NCI-H2029 (cell line): ENCODE results near the gene CCDC57.

Experiments used
- DNase-seq: peaks from one replicate; lab custom pipeline; 2025; lab: John Stamatoyannopoulos, UW

The CCDC57 gene

DNA sequence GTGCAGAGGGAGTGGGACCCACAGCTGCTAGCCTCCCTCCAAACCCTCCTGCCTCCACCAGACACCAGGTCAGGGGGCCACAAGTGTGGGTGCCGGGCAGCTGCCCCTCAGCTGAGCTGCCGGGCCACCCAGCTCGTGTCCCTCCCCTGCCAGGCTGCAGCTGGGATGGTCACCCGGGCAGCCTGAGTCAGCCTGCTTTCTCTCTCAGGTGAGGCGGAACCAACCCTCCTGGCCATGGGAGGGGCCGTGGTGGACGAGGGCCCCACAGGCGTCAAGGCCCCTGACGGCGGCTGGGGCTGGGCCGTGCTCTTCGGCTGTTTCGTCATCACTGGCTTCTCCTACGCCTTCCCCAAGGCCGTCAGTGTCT is 23.1 kb upstream of the CCDC57 start:
- no peak for DNase-seq

DNA sequence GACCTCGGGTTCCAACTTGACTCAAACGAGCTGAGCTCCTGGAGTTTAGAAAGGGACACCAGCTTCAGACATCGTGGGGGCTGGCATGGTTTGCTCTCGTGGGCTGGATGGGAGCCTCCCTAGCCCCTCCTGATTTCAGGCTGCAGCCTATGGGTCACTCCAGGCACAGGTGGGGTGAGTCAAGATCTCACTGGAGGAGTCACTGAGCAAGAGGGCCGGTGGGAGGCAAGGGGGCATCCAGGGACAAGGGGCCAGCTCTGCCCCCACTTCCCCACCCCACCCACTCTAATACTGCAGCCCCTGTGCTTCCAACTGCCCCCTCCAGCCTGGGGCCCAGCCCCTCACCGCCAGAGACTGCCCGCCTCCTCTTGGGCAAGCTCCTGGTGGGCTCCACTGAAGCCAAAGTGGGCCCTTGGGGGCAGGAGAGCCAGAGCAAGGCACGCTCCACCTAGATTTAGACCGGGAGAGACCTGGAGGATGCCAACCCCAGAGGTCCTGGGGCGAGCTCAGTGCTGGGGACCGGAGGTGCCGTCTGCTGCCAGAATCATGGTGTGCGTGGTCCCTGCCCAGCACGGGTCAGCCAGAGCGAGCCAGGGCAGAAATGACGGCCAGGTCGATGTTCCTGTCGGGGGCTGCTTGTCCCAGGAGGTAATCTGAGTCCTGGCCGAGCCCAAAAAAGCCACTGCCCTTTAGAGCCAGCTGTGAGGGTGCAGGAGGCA is 22.6 kb upstream of the CCDC57 start:
- no peak for DNase-seq

DNA sequence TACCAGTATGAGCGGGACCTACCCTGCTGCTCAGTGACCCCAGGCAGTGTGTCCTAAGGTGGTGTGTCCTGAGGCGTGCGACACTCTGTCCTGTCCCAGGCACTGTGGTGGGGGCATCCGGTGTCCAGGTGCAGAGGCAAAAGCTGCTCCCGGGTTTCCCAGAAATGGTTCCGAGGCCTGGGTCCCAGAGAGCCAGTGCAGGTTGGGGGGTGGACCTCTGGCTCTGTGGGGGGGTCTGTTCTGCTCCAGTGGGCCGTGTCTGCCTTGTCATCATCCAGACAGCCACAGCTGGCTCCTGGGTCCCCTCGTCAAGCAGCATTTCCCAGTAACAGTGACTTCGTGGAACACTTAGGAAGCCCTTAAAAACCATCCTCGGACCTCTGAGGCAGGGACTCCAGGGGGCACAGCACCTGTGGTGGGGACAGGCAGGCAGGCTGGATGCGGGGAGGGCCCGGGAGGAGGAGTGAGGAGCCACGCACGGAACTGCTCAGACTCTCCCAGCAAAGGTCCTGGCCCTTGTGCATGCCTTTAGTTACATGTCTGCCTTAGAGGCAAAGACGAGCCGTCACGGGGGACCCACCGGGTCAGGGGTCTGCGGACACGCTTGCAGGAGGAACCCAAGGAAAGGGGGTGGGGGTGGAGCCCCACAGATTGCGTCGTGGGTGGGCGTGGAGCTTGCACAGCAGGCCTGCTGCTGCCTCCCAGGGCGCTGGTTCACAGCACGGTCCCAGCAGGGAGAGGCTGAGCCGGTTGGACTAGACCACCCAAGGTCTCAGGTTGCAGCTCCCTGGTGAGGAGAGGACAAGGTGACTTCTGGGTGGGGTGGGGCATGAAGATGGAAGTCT is 21.8 kb upstream of the CCDC57 start:
- DNase-seq, result no peak

DNA sequence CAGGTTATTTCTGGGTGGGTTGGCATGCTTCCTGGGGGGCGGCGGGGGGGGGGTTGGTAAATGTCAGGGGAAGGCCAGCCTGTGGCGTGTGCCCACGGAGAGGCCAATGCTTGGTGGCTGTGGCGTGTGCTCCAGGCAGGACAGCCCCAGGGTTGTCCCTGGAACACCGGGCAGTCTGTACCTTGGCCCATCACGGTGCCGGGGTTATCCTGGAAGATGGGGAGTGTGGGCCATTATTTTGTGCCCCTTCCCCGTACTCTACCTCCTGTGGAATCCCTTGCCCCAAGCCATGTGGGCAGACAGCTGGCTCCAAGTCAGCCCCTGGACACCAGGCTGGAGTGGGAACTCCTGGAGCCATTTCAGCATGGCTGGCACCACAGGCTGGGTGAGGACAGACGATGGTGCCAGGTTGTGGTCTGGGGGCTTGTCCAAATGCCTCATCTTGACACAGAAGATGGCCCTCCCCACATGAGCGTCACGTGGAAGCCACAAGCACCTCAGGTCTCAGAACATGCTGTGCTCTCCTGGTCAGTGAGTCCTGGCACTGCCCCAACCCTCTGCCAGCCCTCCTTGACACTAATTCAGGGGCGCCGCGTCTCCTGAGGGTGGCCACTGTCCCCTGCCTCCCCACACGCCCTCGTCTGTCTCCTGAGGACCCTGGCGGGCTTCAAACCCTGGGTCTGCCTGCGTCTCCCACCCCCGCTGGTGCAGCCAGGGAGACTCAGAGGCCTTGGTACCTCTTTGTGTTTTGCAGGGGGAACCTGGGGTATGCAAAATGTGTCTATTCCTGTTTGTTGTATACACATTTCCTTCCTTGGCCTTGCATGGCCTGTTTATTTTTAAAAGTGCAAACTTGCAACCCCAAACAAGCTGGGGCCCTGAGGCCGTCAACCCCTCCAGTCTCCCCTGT is 20.5 kb upstream of the CCDC57 start:
- DNase-seq, result no peak

DNA sequence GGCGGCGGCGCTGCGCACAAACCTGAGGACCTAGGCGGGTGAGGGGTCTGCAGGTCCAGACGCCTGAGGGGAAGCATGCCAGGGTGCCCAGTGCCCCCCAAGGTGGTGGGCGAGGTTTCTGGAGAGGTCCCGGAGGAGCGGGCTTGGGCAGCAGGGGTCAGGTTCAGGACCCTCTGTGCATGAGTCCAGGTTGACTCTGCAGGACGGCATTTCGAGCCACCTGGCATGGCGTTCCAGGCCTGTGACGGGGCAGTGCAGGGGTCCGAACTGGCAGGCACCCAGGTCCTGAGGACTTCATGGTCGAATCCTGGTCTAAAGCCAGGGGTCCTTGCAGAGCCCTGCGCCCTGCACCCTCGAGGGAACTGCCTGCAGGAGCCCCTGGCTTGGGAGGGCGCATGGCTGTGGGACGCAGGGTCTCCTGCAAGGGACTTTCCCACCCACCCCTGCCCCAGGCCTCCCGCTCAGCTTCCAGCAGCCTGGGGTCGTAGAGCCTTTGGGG is 19.7 kb upstream of the CCDC57 start:
- DNase-seq, result no peak

DNA sequence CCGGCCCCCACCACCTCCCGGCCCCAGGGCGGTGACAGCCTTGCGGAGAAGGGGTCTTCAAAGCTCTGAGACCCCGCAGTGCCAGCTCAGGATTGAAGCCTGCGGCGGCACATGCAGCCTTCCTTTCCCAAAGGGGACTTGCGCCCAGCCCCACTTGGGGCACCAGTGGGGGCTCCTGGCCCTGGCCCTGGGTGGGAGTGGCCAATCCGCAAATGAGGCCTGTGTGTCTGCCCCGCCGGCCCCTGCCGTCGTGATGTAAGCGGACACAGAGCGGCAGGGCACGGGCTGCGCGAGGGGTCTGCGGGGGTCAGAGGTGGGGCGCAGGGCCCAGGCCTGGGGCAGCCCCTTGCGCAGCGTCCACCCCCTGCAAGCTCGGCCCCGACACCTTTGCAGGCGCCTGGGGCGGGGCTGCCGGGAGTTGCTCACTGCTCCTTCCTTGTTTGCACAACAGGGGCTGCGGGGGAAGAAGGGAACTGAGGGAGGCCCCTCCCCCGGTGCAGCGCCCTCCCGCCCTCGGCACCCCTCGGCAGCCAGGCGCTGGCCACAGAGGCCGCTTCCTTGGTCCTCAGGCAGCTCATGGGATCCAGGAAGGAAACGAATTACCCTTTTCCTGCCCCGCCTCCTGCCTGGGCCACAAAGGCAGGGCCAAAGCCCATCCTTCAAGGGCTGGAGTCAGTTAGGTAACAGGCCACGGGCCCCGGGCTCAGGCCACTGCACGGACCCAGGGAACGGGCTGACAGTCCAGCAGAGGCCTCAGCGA is 19.1 kb upstream of the CCDC57 start:
- DNase-seq, result peak; percentile 48

DNA sequence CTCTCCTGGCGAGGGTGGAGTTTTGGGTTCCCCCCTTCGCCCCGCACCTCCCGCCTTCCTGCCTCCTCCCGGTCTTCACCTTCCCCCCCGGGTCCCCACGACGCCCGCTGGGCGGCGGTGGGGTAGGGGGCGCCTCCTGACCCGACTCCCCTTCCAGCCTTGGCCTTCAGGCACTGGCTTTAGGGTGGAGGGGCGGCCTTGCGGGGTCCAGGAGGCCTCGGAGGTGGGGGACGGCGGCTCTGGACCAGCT is 18.6 kb upstream of the CCDC57 start:
- no peak for DNase-seq

DNA sequence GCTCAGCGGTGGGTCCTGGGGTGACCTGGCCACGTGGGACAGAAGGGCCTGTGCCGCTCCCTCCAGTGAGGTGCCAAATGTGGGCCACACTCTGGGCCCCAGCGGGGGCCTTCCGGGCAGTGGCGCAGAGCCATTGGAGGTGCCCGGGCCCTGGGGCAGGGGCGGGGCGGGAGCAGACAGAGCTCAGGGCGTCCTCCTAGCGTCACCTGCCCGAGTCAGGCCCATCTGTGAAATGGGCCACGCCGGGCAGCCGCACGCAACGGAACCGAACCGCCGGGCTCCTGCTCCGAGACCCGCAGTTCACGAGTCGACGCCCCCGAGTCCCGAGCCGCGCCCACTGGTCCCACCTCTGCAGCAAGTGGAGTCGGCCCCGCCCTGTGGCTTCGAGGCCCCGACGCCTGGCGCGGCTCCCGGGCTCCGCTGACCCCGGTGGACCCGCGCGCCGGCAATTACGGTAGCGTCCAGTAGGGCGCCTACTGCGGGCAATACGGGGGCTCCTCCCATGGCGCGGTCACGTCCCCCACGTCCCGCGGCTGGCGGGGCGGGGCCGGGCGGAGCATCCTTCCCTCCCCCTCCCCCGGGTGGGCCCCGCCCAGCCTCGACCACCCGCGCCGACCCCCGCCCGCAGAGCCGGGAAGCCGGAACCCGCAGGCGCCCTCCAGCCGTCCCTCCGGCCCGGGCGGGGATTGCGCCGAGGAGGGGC is 18.1 kb upstream of the CCDC57 start:
- no peak for DNase-seq

DNA sequence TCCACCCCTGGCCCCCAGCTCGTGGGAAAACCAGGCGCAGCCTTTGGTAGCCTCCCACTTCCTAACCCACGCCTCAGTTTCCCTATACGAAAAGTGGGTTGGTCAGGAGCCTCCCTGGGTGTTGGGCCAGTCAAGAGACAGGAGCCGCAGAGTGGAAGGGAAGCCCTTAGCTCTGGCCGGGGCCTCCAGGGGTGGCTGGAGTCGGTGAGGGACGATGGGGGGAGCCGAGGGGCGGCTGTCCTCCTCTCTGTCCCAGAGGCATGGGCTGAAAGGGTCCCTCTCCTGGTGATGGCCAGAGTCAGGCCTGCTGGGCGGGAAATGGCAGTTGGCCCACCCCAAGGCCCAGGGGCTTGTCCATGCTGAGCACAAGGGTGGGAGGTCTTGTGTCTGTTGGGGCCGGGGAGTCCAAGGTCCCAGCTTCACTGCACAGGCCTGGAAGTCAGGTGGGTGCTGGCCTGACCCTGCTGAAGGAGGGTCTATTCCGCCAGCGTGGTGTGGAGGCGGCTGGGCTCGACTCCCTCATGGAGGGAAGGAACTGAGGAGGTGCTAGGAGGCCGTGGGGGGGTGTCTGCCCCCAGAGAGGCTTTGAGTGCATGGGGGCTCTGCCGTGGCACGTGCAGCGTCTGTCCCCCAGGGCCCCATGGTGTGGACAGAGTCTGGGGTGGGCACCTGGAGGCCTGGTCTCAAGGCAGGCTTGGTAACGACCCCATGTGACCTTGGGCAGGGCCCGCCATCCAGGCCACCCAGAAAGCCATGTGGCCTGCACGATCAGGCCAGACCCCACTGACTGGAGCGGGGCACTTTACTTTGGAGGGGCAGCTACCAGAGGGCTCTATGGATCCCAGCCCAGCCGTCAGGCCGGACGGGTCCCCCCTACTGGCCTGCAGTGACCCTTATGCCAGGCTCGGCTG is 17.3 kb upstream of the CCDC57 start:
- no peak for DNase-seq

DNA sequence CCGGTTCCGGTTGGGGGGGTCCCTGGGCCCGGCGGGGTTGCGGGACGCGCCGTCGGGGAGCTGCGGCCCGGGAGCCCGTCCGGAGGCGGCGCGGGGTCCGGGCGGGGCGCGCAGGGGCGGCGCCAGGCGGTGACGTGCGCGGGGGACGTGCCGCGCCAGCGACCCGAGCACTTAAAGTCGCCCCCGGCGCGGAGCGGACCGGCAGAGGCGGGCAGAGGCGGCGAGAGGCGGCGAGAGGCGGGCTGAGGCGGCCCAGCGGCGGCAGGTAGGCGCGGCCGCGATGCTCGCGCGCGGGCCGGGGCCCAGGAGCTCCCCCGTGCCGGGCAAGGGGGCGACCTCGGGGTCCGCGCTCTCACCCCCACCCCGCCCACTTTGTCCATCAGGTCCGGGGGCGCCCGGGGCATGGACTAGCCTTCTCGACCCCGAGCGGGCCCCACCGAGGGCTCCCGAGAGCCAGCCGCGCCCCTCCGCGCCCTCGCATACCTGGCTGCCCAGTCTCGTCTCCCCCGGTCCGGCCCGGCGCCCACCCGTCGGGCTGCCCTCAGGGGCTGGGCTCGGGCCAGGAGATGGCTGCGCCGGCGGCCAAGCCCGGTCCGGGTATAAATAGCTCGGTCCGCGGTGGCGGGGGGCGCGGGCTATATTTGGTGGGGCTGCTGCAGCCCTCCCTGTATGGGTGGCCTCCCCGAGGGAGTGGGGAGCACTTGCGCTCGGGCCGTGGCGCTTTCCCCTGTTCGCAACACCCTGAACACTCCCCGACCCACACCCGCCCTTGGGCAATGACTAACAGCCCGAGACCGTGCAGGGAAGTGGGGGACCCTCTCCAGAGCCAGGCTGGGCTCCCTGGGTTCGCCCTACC is 16.4 kb upstream of the CCDC57 start, which contains the start of gene SLC16A3:
SLC16A3 (plus strand) TSS at position 201 of the 856 bp plus-strand sequence. CDS start 6,967 bp downstream, outside the sequence.
- peak; percentile 21 for DNase-seq

DNA sequence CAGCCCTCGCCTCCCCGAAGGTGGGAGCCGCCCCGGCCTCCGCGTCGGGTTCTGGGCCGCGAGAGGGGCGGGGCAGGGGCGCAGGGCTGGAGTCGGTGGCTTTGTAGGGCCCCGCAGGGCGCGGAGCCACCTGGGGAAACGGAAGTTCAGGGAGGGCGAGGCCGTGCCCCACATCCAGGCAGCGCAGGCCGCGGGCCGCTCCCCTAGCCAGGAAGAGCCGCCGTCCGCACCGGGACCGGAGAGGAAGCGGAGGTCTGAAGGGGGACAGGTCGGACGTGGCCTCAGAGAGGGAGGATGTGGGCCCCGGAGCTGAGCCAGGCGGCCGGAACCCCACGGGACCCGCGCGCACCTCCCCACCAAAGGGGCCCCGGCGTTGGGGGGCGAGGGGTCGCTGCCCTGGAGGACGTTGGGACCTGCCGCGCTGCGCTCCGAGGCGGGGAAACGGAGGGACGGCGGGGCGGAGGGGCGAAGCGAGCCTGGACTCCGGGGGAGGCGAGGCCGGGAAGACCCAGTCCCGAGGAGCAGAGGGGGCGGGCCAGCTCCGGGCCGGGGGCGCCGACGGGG is 15.7 kb upstream of the CCDC57 start:
- DNase-seq, result no peak

DNA sequence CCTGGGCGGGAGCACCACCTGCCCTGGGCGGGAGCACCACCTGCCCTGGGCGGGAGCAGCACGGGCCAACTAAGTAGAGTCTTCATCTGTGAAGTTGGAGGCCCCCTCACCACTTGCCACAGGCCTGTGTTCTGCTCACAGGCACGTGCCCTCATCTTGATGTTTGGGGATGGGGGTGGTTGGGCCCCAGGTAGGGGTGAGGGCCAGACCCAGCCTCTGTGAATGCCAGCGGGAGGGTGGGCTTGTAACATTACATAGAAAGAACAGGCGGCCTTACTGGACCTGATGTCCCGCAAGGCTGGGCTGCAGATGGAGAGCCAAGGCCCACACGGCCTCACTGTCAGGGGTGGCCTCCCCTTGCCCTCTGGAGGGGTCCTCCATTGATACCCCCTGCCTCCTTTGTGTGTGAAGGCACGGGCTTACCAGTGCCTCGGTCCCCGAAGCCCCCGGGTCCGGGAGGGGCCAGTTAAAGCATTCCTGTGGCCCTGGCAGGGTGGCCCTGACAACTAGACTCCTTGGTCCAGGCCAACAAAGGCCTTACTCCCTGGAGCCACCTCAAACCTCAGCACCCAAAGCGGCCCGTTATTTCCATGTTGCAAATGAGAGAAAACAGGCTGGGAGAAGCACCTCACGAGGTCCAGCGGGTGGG is 15.1 kb upstream of the CCDC57 start:
- DNase-seq, result no peak

DNA sequence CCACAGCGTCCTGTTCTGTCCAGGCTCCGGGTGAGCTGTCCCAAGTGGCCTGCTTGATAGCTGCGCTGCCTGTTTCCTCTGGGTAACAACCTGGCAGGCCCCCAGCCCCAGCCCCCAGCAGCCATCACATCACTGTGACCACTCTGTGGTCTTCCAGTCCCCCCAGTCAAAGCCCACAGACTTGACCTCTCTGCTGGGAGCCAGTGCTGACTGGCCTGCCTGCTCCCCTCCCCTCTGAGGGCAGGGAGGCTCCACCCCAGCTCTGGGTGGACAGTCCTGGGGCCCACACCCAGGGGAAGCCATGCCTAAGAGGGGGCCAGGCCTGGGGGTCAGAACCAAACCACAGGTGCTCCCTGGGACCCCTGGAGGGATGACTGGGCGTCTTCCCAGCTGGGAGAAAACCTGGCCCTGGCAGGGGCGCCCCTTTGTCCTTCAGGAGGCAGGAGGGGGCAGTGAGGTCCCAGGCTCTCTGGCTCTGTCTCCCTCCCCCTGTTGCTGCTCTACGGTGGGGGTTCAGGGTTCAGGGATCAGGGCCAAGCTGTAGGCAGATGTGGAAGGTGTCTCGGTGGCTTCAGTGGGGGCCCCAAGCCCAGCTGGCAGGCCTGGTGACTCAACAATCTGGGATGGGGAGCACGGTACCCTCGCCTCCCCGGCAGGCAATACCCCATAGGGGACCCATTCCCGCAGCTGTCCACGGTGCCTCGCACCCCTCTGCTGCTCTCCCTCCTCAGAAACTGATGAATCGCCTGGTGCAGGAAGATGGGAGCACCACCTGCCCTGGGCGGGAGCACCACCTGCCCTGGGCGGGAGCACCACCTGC is 14.4 kb upstream of the CCDC57 start:
- no peak for DNase-seq

DNA sequence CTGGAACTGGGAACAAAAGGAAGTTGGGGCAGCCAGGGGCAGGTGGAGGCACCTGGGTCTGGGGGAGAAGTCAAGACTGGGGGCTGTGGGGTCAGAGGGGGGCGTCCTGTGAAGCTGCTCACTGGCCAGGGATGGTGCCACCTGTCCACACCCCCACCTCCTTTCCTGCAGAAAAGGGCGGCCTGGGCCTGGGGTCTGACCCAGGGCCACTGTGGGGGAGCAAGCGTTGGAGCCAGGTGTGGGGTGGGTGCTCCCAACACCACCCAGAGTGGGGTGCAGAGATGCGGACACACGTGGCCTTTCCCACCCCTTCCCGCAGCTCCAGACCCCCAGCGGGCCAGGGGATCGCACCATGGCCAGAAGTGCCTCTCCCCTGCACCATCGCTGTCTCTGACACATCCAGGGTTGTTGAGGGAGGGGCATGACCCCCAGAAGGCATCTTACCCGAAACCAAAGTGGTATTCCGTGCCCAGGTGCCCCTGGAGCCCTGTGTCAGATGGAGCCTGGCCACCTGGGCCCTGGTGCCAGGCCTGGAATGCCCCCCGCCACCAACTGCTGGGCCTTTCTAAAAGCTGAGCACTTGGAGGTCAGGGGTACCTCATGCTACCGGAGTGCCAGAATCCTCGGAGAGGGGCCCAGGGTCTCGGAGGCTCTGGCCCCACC is 13.6 kb upstream of the CCDC57 start:
- no peak for DNase-seq

DNA sequence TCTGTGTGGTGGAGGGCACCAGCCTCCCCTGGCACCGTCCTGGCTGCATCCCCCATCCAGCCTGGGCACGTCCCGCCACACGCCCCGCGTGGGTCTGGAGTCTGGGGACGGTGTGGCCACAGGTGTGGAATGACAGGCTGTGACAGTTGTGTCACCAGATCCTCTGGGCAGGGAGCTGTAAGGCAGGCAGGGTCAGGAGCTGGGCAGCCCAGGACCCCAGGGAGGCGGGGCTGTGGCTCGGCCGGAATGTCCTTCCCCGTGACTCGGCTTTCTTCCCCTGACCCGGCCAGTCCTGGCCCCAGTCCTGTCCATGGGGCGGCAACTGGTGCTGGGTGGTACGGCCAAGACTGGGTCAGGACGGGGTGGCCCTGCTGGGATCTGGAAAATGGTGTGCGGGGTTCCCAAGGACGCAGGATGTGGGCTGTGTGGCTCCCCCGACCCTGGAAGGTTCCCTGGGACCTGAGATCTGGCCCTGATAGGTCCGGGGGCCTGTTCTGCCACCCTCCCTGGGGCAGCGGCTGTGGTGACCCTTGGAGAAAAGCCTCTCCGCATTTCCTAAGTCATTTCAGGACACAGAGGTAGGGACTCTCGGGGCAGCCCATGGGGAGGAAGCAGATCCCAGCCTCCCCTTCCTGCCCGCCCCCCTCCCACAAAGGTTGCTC is 12.9 kb upstream of the CCDC57 start:
- no peak for DNase-seq

DNA sequence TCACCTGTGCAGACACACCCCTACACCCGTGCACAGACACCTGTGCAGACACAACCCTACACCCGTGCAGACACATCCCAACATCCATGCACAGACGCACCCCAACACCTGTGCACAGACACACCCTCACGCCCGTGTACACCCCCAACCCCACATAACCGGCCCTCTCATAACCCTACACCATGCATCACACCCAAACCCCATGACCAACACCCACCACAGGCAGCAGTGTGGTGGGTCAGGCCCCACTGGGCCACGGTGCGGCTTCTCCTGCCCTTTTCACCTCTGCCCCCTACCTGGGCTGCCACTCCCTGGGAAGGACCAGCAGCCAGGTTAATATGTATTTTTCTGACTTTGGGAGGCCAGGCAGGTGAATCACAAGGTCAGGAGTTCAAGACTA is 12.0 kb upstream of the CCDC57 start:
- no peak for DNase-seq
